RWPE2 (cell line): ENCODE data around the gene EIF5B.
"Not testable (repeated sequence)": the region's sequence is repeated elsewhere in the genome, so short reads cannot be mapped to it uniquely, and the experiment has no call there.

ENCODE experiments used
- ATAC-seq: fragments of 200-7000 bp; cut with Tn5 transposase; 3 replicates; pipeline ENCODE4 v1.9.1; 2021; ENCODE audit warnings: low read depth
- DNase-seq: peaks from one replicate; pipeline ENCODE4 v3.0.0-alpha.2; 2020; ENCODE audit warnings: low spot score
- H3K27ac ChIP-seq: fragments of 450-650 bp; 2 replicates; pipeline ENCODE4 v1.5.1; 2017; ENCODE audit warnings: mild to moderate bottlenecking; ENCODE audit not compliant: poor library complexity, severe bottlenecking
- H3K27me3 ChIP-seq: fragments of 250-450 bp; sonication (Bioruptor Pico); 2 replicates; pipeline ENCODE4 v1.5.1; 2021; ENCODE audit warnings: mild to moderate bottlenecking, moderate library complexity; ENCODE audit not compliant: insufficient read depth, poor library complexity, severe bottlenecking
- H3K36me3 ChIP-seq: fragments of 250-450 bp; sonication (Bioruptor Pico); 2 replicates; pipeline ENCODE4 v1.5.1; 2020; ENCODE audit warnings: low read depth, mild to moderate bottlenecking, moderate library complexity
- H3K4me1 ChIP-seq: fragments of 250-450 bp; sonication (Bioruptor Pico); 2 replicates; pipeline ENCODE4 v1.5.1; 2021; ENCODE audit warnings: mild to moderate bottlenecking, moderate library complexity; ENCODE audit not compliant: insufficient read depth, poor library complexity, severe bottlenecking
- H3K4me3 ChIP-seq: fragments of 250-450 bp; sonication (Bioruptor Pico); 2 replicates; pipeline ENCODE4 v1.5.1; 2021; ENCODE audit warnings: mild to moderate bottlenecking, moderate library complexity; ENCODE audit not compliant: severe bottlenecking
- H3K9me3 ChIP-seq: fragments of 250-450 bp; sonication (Bioruptor Pico); 2 replicates; pipeline ENCODE4 v1.5.1; 2021; ENCODE audit warnings: mild to moderate bottlenecking, moderate library complexity; ENCODE audit not compliant: severe bottlenecking
- CTCF ChIP-seq: fragments of 450-650 bp; IDR thresholded peaks from one replicate; pipeline ENCODE4 v1.5.1; 2017; ENCODE audit warnings: mild to moderate bottlenecking, moderate library complexity; ENCODE audit not compliant: poor library complexity, severe bottlenecking

Gene EIF5B

GRCh38 chr2:99317161-99317872 is 19.9 kb upstream of the EIF5B start:
- H3K36me3 ChIP-seq = peaks cover 42% of the 10 kb centered on the region

GRCh38 chr2:99317873-99318200 is 19.4 kb upstream of the EIF5B start:
- ATAC-seq, H3K4me3 ChIP-seq, H3K4me1 ChIP-seq, H3K27me3 ChIP-seq, H3K9me3 ChIP-seq, H3K27ac ChIP-seq, DNase-seq: not testable (repeated sequence)
- peaks cover 46% of the 10 kb centered on the region for H3K36me3 ChIP-seq

More at GRCh38 chr2:99317161-99317872, 19.9 kb upstream of the EIF5B start:
- H3K4me3 ChIP-seq = no peak overlapping the region
- no peaks in the 10 kb centered on the region for H3K9me3 ChIP-seq
- DNase-seq (no peak), ATAC-seq (no peak)
- no peak overlapping the region for H3K27ac ChIP-seq
- TF ChIP-seq CTCF = no peak
- no peaks in the 10 kb centered on the region for H3K27me3 ChIP-seq
- H3K4me1 ChIP-seq = no peaks in the 10 kb centered on the region

- no peaks in the 10 kb centered on the region for H3K4me1 ChIP-seq
- DNase-seq (no peak), ATAC-seq (no peak)
- TF ChIP-seq CTCF = no peak
- H3K27ac ChIP-seq = no peak overlapping the region
- H3K27me3 ChIP-seq = no peaks in the 10 kb centered on the region
- H3K36me3 ChIP-seq = peaks cover 90% of the 10 kb centered on the region
- H3K9me3 ChIP-seq = no peaks in the 10 kb centered on the region
- no peak overlapping the region for H3K4me3 ChIP-seq
These were observed 11.8 kb upstream of the EIF5B start for GRCh38 chr2:99325384-99325783.

GRCh38 chr2:99335911-99336803 is 1.0 kb upstream of the EIF5B start, which contains the start of gene TXNDC9:
TSS of gene TXNDC9 (minus strand) at chr2:99336333. CDS start at chr2:99333210, 3,123 bp downstream.
- Histone ChIP-seq H3K27ac (peak within 1 kb of the TSS; percentile 77), H3K9me3 (no peaks in the 10 kb centered on the region), H3K27me3 (no peaks in the 10 kb centered on the region), H3K36me3 (peaks cover 24% of the 10 kb centered on the region), H3K4me1 (peaks cover 12% of the 10 kb centered on the region), H3K4me3 (peak within 1 kb of the TSS; percentile 59)
- no peak for TF ChIP-seq CTCF
- peak; percentile 99 for DNase-seq
- ATAC-seq = peak; percentile 77

- no peak for TF ChIP-seq CTCF
- Histone ChIP-seq H3K27me3 (no peaks in the 10 kb centered on the region), H3K4me3 (peak overlapping the region; percentile 59), H3K36me3 (peaks cover 18% of the 10 kb centered on the region), H3K9me3 (no peaks in the 10 kb centered on the region), H3K27ac (peak overlapping the region; percentile 77), H3K4me1 (peaks cover 15% of the 10 kb centered on the region)
- DNase-seq (no peak), ATAC-seq (peak; percentile 17)
These were observed 431 bp upstream of the EIF5B start for GRCh38 chr2:99336804-99337112.
